ENCODE measurements around the gene PARP16. TPM values are rescaled to one million over a fixed set of nuclear protein-coding genes. Genes with fewer than 3 reads are reported as not detected.

Gene PARP16
- 9.5 TPM for total RNA-seq

GRCh38 chr15:65286704-65287519 is at the start of gene PARP16:
Gene PARP16 (minus strand): TSS chr15:65286883. CDS start chr15:65286426, 457 bp downstream.

GRCh38 chr15:65304381-65305149 is 17.9 kb upstream of the PARP16 start, which contains the start of gene RNU5B-1:
Gene RNU5B-1 (plus strand): TSS chr15:65304677.

GRCh38 chr15:65210770-65211481 is 75.8 kb downstream of the PARP16 start, which contains the start of gene CILP:
Gene CILP (minus strand): TSS chr15:65211473. CDS start chr15:65209755, 1,718 bp downstream.

Small RNAs within 50 kb of the gene (small RNA-seq; reads per million reads assigned to genes)
- gene AC068213.1 (not detected), gene RNU5A-1 (400,201 reads per million, percentile 100 among the genes with 10 or more reads in this experiment), gene RNU5B-1 (145,250 reads per million, percentile 100 among the genes with 10 or more reads in this experiment), gene RNU6-686P (not detected), gene SNORA24B (0.31 reads per million, percentile 22 among the genes with 10 or more reads in this experiment)

Other genes with a start within 250 kb of the PARP16 start
- 0.69 TPM for gene SLC51B, start 241.5 kb downstream of the PARP16 start, total RNA-seq
- 6.2 TPM for gene RASL12, start 218.9 kb downstream of the PARP16 start, total RNA-seq
- gene KBTBD13, start 210.1 kb downstream of the PARP16 start, total RNA-seq, result not detected
- gene UBAP1L, start 171.7 kb downstream of the PARP16 start, total RNA-seq, result 5.8 TPM
- 22.1 TPM for gene PDCD7, start 153.1 kb downstream of the PARP16 start, total RNA-seq
- gene CLPX, start 101.5 kb downstream of the PARP16 start, total RNA-seq, result 66.9 TPM
- 0.23 TPM for gene CILP, start 75.4 kb downstream of the PARP16 start, total RNA-seq
- gene RNU5A-1, start 9.2 kb upstream of the PARP16 start, total RNA-seq, result not detected
- gene RNU5B-1, start 17.8 kb upstream of the PARP16 start, total RNA-seq, result not detected
- 6.7 TPM for gene IGDCC3, start 91.1 kb upstream of the PARP16 start, total RNA-seq
- gene IGDCC4, start 136.1 kb upstream of the PARP16 start, total RNA-seq, result 11.3 TPM
- 87.9 TPM for gene DPP8, start 230.8 kb upstream of the PARP16 start, total RNA-seq
- gene HACD3, start 243.6 kb upstream of the PARP16 start, total RNA-seq, result 207 TPM

Data from diencephalon (tissue), 1 donor.